Right lung (tissue), 10 donors: ENCODE data around the gene STRN. TPM values are rescaled to one million over a fixed set of nuclear protein-coding genes. Genes with fewer than 3 reads are reported as not detected.
"Not testable (repeated sequence)": the region's sequence is repeated elsewhere in the genome, so short reads cannot be mapped to it uniquely, and the experiment has no call there.

ENCODE experiments used
- DNase-seq, 2 donors: peaks; one replicate each; pipeline ENCODE4 v3.0.0-alpha.2; 2013
- long read RNA-seq, 8 donors: transcript quantifications; one replicate each; lab custom pipeline, GENCODE V29; 2026
- polyA plus RNA-seq, 5 donors: library from polyadenylated mRNA; unstranded; fragments of 120-200 nt; gene quantifications; one replicate each; pipeline versions ENCODE4 v1.2.1 to v1.2.3, GENCODE V29; 2013; ENCODE audit warnings: inconsistent platforms in 1 of 5, low replicate concordance in 1 of 5; ENCODE audit not compliant: insufficient read length in 5 of 5, insufficient read depth in 1 of 5

STRN gene
- polyA plus RNA-seq: 10 to 100 TPM; 15.2 to 28.8 (median 24.4) TPM
- long read RNA-seq, donor 1, full-length matches to known transcripts: 1 of 1 reads
- long read RNA-seq, donor 1, partial matches to known transcripts: 0 of 1 reads
- long read RNA-seq, donor 1, other reads (novel, unspliced or antisense): 0 of 1 reads
- long read RNA-seq, donor 2, full-length matches to known transcripts: 2 of 2 reads
- long read RNA-seq, donor 2, partial matches to known transcripts: 0 of 2 reads
- long read RNA-seq, donor 2, other reads (novel, unspliced or antisense): 0 of 2 reads
- long read RNA-seq, donor 3: 0 reads
- long read RNA-seq, donor 4: 0 reads
- long read RNA-seq, donor 5, full-length matches to known transcripts: 2 of 2 reads
- long read RNA-seq, donor 5, partial matches to known transcripts: 0 of 2 reads
- long read RNA-seq, donor 5, other reads (novel, unspliced or antisense): 0 of 2 reads
- long read RNA-seq, donor 6, full-length matches to known transcripts: 1 of 1 reads
- long read RNA-seq, donor 6, partial matches to known transcripts: 0 of 1 reads
- long read RNA-seq, donor 6, other reads (novel, unspliced or antisense): 0 of 1 reads
- long read RNA-seq, donor 7, full-length matches to known transcripts: 3 of 3 reads
- long read RNA-seq, donor 7, partial matches to known transcripts: 0 of 3 reads
- long read RNA-seq, donor 7, other reads (novel, unspliced or antisense): 0 of 3 reads
- long read RNA-seq, donor 8, full-length matches to known transcripts: 1 of 1 reads
- long read RNA-seq, donor 8, partial matches to known transcripts: 0 of 1 reads
- long read RNA-seq, donor 8, other reads (novel, unspliced or antisense): 0 of 1 reads

- peak; percentile 95 to 97 for DNase-seq
These were observed at the start of gene STRN for GRCh38 chr2:36966370-36967235. TSS of gene STRN (minus strand) at chr2:36966536. CDS start at chr2:36966463, 73 bp downstream.

GRCh38 chr2:37013315-37013641 lies 46.9 kb upstream of the STRN start:
- no peak for DNase-seq

DNA sequence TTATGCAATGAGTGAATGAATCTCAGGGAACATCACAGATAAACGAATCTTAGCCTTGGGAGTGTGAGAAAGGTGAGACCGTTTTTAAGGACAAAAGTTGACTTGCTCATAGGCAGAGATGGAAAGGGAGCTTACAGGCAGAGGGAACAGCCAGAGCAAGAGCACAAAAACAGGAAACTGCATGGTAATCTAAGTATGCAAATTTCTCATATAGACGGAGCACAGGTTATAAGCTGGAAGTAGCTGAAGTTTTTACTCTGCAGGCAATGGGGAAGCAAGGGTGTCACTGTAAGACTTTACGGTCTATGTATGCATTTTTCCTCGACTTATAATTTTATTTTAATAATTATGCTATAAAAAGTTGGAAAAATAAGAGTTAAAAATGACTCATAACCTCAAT lies 44.8 kb upstream of the STRN start:
- DNase-seq: no peak

DNA sequence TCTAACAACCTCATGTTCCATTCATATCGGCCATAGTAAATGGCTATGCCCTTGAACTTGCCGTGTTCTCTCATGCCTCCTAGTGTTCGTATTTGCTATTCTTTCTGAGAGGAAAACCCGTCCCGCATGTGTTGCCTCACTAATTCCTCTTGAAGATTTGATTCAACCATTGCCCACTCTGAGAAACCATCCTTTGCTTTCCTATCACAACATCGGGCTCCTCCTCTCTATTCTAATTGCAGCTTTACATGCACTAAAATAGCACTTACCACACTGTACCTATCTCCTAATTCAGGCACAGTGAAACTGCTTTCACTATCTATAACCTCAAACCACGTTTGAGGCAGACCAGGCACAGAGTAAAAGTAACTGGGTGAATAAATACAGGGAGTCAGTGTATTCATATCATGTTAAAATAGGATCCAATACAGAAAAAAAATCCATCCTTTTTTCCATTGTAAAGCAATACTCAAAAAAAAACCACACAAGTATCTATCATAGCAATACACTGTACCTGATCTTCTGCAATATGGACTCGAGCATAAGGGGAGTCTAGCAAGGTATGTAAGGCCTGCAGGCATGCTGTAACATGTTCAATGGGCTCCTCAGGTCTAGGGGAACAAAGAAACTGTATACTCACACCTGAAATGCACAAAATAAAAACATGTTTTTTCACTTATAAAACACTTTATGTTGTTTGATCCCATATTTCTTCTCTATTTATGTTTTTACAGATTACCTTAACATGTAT lies 39.0 kb upstream of the STRN start:
- peak in 1 of 2 donors; percentile 2 for DNase-seq

DNA sequence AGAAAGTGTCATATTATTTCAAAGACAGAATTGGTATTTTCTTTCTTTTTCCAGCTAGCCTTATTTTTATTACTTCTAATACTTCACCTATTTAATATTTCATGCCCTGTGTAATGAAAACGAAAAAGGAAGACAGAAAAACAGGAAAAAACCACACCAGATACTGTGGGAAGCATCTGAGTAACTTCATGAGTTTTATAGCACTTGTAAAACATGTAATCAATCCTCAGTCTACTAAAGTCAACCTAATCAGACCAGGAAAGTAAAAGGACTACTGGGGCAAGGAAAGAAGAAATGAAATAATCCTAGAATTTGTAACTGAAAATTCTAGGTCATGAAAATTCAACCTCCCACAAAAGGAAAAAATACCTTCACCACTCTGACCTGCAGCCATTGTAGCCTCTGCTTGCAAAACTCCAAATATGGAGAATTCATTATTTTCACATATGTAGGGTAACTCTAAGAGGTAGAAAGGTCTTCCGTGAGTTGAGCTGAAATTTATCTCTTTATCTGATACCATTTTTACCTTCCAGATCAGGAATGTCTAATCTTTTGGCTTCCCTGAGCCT lies 34.7 kb upstream of the STRN start:
- DNase-seq: no peak

DNA sequence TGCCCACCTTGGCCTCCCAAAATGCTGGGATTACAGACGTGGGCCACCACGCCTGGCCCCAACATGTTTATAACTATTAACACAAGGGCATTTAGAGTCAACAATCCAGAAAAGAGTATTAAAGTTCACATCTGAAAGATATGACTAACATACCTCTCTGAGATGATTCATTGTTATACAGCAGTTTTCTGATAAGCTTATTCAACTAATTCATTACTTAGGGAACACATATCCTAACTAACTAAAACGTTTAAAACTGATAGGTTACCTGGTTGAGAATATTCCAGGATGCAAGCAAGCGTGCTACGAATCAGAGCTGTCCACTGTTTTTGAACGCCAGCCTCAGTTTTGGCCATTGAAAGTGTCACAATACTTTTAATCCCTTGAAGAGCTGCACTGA lies 34.0 kb upstream of the STRN start:
- no peak for DNase-seq

DNA sequence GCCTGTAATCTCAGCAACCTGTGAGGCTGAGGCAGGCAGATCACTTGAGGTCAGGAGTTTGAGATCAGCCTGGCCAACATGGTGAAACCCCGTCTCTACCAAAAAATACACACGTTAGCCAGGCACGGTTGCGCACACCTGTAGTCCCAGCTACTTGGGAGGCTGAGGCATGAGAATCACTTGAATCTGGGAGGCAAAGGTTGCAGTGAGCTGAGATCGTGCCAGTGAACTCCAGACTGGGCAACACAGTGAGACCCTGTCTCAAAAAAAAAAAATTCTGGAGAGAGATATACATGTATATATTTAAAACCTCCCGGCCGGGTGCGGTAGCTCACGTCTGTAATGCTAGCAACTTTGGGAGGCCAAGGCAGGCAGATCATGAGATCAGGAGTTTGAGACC lies 33.1 kb upstream of the STRN start:
- DNase-seq: not testable (repeated sequence)

DNA sequence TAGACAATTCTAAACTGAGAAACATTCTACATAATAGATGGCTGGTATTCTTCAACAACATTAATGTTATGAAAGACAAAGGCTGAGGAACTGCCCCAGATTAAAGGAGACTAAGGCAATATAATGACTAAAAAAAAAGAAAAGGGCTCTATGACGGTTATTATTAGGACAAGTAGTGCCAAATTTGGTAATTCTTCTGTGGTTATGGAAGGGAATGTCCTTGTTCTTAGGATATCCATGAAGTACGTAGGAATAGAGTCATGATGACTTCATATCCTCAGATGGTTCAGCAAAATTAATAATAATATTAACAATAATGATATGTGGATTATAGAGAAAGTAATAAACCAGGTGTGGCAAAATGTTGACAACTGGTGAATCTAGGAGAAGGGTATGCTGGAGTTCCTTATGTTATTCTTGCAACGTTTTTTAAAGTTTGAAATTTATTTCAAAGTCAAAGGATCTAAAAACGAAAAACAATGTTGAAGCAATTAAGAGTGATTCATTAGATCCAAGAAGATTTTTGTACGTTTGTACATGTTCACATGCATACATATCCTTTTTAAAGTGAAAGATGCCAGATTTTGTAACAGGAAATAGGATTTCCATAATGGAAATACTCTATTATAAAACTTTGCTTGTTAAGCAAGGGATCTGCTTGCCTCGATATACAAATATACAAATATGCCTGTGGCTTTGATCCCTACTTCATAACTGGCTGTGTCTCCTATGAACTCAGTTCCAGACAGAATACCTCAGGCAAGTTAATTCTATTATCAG lies 27.7 kb upstream of the STRN start:
- DNase-seq: no peak

GRCh38 chr2:36988008-36988407 lies 21.7 kb upstream of the STRN start:
- DNase-seq: no peak

GRCh38 chr2:36982467-36982866 lies 16.1 kb upstream of the STRN start:
- no peak for DNase-seq

DNA sequence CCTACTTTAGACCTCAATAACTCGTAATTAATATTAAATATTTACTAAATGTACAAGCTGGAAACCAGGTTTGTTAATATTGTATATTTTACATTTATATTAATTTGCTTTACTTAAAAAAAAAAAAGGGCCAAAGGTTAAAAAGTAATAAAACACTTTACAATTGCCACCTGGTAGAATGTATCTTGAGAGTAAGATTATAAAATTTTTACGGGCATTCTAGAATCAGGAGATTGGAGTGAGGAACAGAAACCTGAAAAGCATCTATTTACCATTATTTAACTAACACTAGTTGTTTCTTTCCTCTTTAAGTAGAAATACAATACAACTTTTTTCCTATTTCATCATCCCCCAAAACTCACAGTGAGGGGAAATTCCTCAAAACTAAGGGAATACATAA lies 15.6 kb upstream of the STRN start:
- no peak for DNase-seq

DNA sequence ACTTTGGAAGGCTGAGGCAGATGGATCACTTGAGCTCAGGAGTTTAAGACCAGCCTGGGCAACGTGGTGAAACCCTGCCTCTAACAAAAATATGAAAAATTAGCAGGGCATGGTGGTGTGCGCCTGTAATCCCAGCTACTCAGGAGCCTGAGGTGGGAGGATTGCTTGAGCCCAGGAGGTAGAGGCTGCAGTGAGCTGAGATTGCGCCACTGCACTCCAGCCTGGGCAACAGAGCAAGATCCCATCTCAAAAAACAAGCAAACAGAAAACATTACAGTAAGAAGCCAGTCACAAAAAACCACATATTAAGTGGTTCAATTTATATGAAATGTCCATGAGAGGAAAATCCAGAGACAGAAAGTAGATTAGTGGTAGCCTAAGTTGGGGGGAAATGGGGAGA lies 12.7 kb upstream of the STRN start:
- not testable (repeated sequence) for DNase-seq

DNA sequence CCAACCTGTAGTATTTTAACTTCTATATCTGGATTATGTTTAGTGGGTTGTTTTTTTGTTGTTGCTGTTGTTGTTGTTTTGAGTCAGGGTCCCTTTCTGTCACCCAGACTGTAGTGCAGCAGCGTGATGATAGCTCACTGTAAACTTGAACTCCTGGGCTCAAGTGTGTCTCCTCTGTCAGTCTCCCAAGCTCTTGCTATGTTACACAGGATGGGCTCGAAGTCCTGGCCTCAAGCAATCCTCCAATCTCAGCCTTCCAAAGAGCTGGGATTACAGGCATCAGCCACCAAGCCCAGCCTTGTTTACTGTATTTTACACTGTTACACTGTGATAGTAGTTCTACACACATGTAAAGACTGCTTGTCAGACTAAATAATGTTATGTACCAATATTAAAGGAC lies 9.7 kb upstream of the STRN start:
- no peak for DNase-seq

DNA sequence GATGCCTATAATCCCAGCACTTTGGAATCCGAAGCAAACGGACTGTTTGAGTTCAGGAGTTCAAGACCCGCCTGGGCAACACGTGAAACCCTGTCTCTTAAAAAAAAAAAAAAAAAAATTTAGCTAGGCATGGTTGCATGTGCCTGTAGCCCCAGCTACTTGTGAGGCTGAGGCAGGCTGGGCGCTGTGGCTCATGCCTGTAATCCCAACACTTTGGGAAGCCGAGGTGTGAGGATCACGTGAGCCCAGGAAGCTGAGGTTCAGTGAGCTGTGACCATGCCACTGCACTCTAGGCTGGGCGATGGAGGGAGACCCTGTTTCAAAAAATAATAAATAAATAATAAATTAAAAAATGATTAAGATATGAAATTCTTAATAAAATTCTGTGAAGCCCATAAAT lies 9.0 kb upstream of the STRN start:
- DNase-seq: no peak

- DNase-seq: no peak
These were observed 7.0 kb upstream of the STRN start for GRCh38 chr2:36973320-36973719.

DNA sequence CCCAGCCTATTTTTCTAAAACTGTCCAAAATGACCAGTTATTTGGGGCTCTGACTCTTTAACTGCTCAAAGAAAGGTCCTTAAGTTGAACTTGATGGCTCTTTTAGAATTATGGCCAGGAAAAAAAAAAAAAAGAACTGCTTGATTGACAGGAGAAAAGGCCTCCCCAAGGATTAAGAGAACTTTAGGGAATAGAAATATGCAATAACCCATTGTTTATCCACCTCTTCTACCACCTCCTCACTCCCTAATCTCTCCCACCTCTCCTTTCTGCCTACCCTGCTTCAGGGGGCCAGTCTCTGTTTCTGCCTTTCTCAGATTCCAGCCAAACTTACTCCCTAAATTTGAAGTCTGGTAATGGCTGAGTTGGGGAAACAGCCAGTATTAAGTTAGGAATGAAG lies 5.7 kb upstream of the STRN start:
- DNase-seq: no peak

DNA sequence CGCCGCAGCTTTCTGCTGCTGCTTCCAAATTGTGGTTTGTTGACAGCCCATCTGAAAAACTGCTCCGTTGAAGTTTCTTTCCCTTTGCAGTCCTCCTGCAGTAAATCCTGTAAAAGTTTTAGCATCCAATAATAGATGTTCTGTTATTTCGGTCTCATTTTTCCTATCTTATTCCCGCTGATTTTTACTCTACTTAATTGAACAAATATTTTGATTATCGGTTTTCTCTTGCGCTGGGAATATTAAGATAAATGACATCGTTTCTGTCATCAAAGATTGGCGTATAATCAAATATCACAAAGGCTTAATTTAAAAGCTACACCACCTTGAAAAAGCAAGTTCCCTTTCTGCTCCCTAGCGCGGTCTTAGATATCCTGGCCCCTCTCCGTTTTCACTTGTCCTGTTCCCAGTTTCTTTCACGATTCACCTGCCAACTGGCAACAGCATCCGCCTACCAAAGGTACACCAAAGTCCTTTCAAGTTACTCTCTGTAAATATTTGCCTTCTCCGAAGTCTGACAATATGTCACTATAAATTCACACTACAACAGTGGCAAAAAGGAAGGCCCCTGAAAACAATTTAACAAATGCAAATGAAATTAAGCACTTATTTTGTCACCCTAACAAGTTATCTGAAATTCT lies 1.0 kb upstream of the STRN start:
- no peak for DNase-seq

- peak; percentile 48 for DNase-seq
These were observed 476 bp downstream of the STRN start for GRCh38 chr2:36965751-36966369.

- DNase-seq: no peak
These were observed 1.1 kb downstream of the STRN start for GRCh38 chr2:36965206-36965605.
